Measurements from ENCODE around the gene RC3H1. TPM values are rescaled to one million over a fixed set of nuclear protein-coding genes. Genes with fewer than 3 reads are reported as not detected.
"Not testable (repeated sequence)": the region's sequence is repeated elsewhere in the genome, so short reads cannot be mapped to it uniquely, and the experiment has no call there.

RC3H1 gene
- total RNA-seq, 2 donors from 2014 or later, result 43.5 to 51.9 TPM

GRCh38 chr1:174060090-174060489 is 37.9 kb upstream of the RC3H1 start:
- H3K27ac ChIP-seq (ENCODE audit: low read depth, low read length), result no peak overlapping the region

GRCh38 chr1:174058624-174059023 is 36.5 kb upstream of the RC3H1 start:
- no peaks in the 10 kb centered on the region for H3K9me3 ChIP-seq (ENCODE audit: control insufficient read depth, low read length)
- Mint-ChIP-seq H3K27ac (no peak overlapping the region), H3K4me3 (no peak overlapping the region), H3K4me1 (no peaks in the 10 kb centered on the region), H3K36me3 (ENCODE audit: low read depth) (no peaks in the 10 kb centered on the region), H3K27me3 (ENCODE audit: insufficient read depth) (peaks cover 13% of the 10 kb centered on the region), H3K9me3 (peaks cover 8% of the 10 kb centered on the region)
- no peaks in the 10 kb centered on the region for H3K4me1 ChIP-seq (ENCODE audit: control insufficient read depth, insufficient read depth, low read length)
- H3K4me3 ChIP-seq (ENCODE audit: low read length), result no peak overlapping the region
- no peak for TF ChIP-seq CTCF (conservative IDR thresholded peaks at IDR 0.05)
- H3K36me3 ChIP-seq (ENCODE audit: control insufficient read depth, insufficient read depth, low read length), result no peaks in the 10 kb centered on the region
- no peaks in the 10 kb centered on the region for H3K27me3 ChIP-seq (ENCODE audit: control insufficient read depth, insufficient read depth, low read length, poor library complexity, severe bottlenecking)
- H3K27ac ChIP-seq (ENCODE audit: low read depth, low read length), result no peak overlapping the region
- DNase-seq, result no peak
- WGBS, 2 experiments (ENCODE audit: insufficient coverage in 1 of 2, insufficient read length in 1 of 2), result 88 to 100% methylated on average over 2 to 4 of the region's 4 CpGs
- H3K9ac ChIP-seq (ENCODE audit: extremely low read depth, low read length, poor library complexity, severe bottlenecking), result no peak overlapping the region

More at GRCh38 chr1:174060090-174060489, 37.9 kb upstream of the RC3H1 start:
- DNase-seq, result no peak
- no peak for TF ChIP-seq CTCF (conservative IDR thresholded peaks at IDR 0.05)
- H3K4me3 ChIP-seq (ENCODE audit: low read length), result no peak overlapping the region
- H3K4me1 ChIP-seq (ENCODE audit: control insufficient read depth, insufficient read depth, low read length), result no peaks in the 10 kb centered on the region
- Mint-ChIP-seq H3K9me3 (peaks cover 8% of the 10 kb centered on the region), H3K27me3 (ENCODE audit: insufficient read depth) (peaks cover 22% of the 10 kb centered on the region), H3K4me3 (no peak overlapping the region), H3K36me3 (ENCODE audit: low read depth) (no peaks in the 10 kb centered on the region), H3K4me1 (no peaks in the 10 kb centered on the region), H3K27ac (peak overlapping the region; percentile 5)
- no peaks in the 10 kb centered on the region for H3K9me3 ChIP-seq (ENCODE audit: control insufficient read depth, low read length)
- H3K36me3 ChIP-seq (ENCODE audit: control insufficient read depth, insufficient read depth, low read length), result no peaks in the 10 kb centered on the region
- H3K27me3 ChIP-seq (ENCODE audit: control insufficient read depth, insufficient read depth, low read length, poor library complexity, severe bottlenecking), result no peaks in the 10 kb centered on the region
- 93 to 95% methylated on average over 3 to 4 of the region's 4 CpGs for WGBS, 2 experiments (ENCODE audit: insufficient coverage in 1 of 2, insufficient read length in 1 of 2)
- H3K9ac ChIP-seq (ENCODE audit: extremely low read depth, low read length, poor library complexity, severe bottlenecking), result no peak overlapping the region

DNA sequence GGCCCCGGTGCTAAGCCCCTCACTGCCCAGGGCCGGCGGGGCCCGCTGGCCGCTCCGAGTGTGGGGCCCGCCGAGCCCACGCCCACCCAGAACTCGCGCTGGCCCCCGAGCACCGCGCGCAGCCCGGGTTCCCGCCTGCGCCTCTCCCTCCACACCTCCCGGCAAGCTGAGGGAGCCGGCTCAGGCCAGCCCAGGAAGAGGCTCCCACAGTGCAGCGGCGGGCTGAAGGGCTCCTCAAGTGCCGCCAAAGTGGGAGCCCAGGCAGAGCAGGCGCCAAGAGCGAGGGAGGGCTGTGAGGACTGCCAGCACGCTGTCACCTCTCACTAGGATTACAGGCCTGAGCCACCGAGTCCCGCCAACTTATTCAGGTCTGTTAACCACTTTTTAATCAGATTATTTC is 34.5 kb upstream of the RC3H1 start:
- WGBS, 2 experiments (ENCODE audit: insufficient coverage in 1 of 2, insufficient read length in 1 of 2), result 95 to 100% methylated on average over 10 to 28 of the region's 28 CpGs
- H3K9me3 Mint-ChIP-seq; H3K27ac Mint-ChIP-seq; H3K27me3 Mint-ChIP-seq (ENCODE audit: insufficient read depth); H3K36me3 ChIP-seq (ENCODE audit: control insufficient read depth, insufficient read depth, low read length); H3K4me1 ChIP-seq (ENCODE audit: control insufficient read depth, insufficient read depth, low read length); H3K4me3 ChIP-seq (ENCODE audit: low read length); H3K4me3 Mint-ChIP-seq; DNase-seq; H3K27ac ChIP-seq (ENCODE audit: low read depth, low read length); H3K27me3 ChIP-seq (ENCODE audit: control insufficient read depth, insufficient read depth, low read length, poor library complexity, severe bottlenecking); H3K4me1 Mint-ChIP-seq; H3K9ac ChIP-seq (ENCODE audit: extremely low read depth, low read length, poor library complexity, severe bottlenecking); H3K9me3 ChIP-seq (ENCODE audit: control insufficient read depth, low read length); H3K36me3 Mint-ChIP-seq (ENCODE audit: low read depth): not testable (repeated sequence)

DNA sequence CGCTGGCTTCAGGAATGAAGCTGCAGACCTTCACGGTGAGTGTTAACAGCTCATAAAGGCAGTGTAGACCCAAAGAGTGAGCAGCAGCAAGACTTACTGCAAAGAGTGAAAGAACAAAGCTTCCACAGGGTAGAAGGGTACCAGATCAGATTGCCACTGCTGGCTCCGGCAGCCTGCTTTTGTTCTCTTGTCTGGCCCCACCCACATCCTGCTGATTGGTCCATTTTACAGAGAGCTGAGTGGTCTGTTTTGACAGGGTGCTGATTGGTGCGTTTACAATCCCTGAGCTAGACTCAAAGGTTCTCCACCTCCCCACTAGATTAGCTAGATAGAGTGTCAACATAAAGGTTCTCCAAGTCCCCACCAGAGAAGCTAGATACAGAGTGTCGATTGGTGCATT is 33.6 kb upstream of the RC3H1 start:
- H3K27me3 ChIP-seq (ENCODE audit: control insufficient read depth, insufficient read depth, low read length, poor library complexity, severe bottlenecking); H3K27ac Mint-ChIP-seq; H3K4me3 ChIP-seq (ENCODE audit: low read length); H3K9me3 Mint-ChIP-seq; H3K4me3 Mint-ChIP-seq; H3K9me3 ChIP-seq (ENCODE audit: control insufficient read depth, low read length); H3K27ac ChIP-seq (ENCODE audit: low read depth, low read length); H3K36me3 ChIP-seq (ENCODE audit: control insufficient read depth, insufficient read depth, low read length); H3K4me1 Mint-ChIP-seq; H3K27me3 Mint-ChIP-seq (ENCODE audit: insufficient read depth); H3K36me3 Mint-ChIP-seq (ENCODE audit: low read depth); H3K4me1 ChIP-seq (ENCODE audit: control insufficient read depth, insufficient read depth, low read length); H3K9ac ChIP-seq (ENCODE audit: extremely low read depth, low read length, poor library complexity, severe bottlenecking); DNase-seq: not testable (repeated sequence)
- WGBS, 2 experiments (ENCODE audit: insufficient coverage in 1 of 2, insufficient read length in 1 of 2), result 91 to 97% methylated on average over 3 to 5 of the region's 5 CpGs
